Cardiac fibroblast (primary cell): ENCODE results near the gene RAB9B.
A peak's percentile ranks its signal among the peaks of the same experiment; 100 is the strongest.
"Not testable (repeated sequence)": the region's sequence is repeated elsewhere in the genome, so short reads cannot be mapped to it uniquely, and the experiment has no call there.

ENCODE experiments used
- DNase-seq, 2 donors: peaks; one replicate each; pipeline versions ENCODE4 v3.0.0 to v3.0.0-alpha.2; 2010; ENCODE audit warnings: low read depth in 2 of 2
- H3K4me3 ChIP-seq, 2 donors: replicated peaks in 1 of 2; 1 replicate in 1 of 2; 2 replicates in 1 of 2; pipeline ENCODE4 v1.5.1; 2011; ENCODE audit warnings: low read depth in 2 of 2, low read length in 2 of 2, mild to moderate bottlenecking in 2 of 2, moderate library complexity in 1 of 2
- TF ChIP-seq, protein P1 (sequence below): IDR thresholded peaks from one replicate; pipeline ENCODE4 v1.5.1; 2011; ENCODE audit warnings: low read depth, mild to moderate bottlenecking, low read length, inconsistent platforms

The RAB9B gene

DNA sequence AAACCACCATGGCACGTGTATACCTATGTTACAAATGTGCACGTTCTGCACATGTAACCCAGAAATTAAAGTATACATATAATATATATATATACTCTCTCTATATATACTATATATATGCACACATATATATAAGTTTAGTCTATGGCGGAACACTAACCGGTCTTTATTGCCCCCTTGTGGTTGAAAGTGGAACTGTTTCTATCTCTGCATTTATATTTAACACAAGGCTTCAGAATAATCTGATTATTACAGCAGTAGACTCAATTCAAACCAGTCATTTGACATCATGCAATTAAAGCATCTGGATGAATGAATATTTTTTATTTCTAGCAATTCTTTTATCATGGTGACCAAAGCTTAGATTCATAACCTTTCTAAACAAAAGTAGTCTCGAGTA, 14.6 kb downstream of the RAB9B start:
- no peak overlapping the region for H3K4me3 ChIP-seq
- TF ChIP-seq, protein P1, sequence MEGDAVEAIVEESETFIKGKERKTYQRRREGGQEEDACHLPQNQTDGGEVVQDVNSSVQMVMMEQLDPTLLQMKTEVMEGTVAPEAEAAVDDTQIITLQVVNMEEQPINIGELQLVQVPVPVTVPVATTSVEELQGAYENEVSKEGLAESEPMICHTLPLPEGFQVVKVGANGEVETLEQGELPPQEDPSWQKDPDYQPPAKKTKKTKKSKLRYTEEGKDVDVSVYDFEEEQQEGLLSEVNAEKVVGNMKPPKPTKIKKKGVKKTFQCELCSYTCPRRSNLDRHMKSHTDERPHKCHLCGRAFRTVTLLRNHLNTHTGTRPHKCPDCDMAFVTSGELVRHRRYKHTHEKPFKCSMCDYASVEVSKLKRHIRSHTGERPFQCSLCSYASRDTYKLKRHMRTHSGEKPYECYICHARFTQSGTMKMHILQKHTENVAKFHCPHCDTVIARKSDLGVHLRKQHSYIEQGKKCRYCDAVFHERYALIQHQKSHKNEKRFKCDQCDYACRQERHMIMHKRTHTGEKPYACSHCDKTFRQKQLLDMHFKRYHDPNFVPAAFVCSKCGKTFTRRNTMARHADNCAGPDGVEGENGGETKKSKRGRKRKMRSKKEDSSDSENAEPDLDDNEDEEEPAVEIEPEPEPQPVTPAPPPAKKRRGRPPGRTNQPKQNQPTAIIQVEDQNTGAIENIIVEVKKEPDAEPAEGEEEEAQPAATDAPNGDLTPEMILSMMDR: peak; percentile 39
- peak; percentile 51 to 61 for DNase-seq

DNA sequence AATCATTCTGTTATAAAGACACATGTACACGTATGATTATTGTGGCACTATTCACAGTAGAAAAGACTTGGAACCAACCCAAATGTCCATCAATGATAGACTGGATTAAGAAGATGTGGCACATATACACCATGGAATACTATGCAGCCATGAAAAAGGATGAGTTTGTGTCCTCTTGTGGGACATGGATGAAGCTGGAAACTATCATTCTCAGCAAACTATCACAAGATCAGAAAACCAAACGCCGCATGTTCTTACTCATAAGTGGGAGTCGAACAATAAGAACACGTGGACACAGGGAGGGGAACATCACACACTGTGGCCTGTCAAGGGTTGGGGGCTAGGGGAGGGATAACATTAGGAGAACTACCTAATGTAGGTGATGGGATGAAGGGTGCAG, 15.0 kb downstream of the RAB9B start:
- H3K4me3 ChIP-seq, DNase-seq: not testable (repeated sequence)

DNA sequence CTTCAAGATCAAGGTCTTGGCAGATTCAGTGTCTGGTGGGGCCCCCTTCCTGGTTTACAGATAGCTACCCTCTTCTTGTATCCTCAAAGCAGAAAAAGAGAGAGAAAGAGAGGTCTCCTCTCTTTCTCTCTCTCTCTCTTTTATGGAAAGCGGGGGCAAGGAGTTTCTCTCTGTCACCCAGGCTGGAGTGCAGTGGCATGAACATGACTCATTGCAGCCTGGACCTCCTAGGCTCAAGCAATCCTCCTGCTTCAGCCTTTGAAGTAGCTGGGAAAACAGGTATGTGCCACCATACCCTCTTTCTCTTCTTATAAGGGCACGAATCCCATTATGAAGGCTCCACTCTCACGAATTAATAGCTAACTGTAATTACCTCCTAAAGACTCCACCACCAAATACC, 20.2 kb downstream of the RAB9B start:
- TF ChIP-seq, protein P1: no peak

DNA sequence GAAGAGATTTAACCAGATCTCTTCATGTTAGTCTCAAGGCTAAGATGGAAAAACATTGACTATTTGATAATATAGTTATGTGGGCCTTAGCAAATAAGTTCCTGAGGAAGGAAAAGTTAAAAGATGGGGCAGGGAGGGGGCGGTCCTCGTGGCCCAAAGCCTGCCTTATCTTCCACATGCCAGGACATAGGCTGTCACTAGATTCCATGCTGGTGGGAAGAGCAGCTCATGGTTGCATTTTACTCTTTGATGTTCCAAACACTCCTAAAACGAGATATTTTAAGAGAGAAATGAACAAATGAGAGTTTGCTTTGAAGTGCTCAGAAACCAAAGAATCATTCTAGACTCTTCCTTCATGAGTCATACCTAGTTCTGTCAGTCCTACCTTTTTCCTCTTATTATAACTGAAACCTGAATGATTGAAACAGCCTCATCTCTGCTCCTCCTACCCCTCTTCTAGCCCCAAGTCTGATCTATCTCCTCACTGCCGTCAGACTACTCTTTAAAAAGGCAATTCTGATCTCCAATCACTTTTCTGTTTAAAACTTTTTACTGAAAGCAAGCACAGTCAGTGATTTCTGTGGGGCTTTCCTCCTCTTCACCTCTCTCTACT, 25.1 kb downstream of the RAB9B start:
- DNase-seq: no peak
- TF ChIP-seq, protein P1: no peak
- no peak overlapping the region for H3K4me3 ChIP-seq

More for the DNA sequence above, 20.2 kb downstream of the RAB9B start:
- no peak overlapping the region for H3K4me3 ChIP-seq
- no peak for DNase-seq

DNA sequence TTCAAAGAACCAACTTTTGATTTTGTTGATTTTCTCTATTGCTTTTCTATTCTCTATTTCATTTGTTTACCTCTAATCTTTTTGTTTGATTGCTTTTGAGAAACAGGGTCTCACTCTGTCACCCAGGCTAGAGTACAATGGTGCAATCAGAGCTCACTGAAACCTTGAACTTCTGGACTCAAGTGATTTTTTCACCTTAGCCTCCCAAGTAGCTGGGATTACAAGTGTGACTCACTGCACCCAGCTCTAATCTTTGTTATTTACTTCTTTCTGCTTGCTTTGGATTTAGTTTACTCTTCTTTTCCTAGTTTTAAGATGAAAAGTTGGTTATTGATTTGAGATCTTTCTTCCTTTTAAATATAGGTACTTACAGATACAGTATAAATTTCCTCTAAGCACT, 26.2 kb downstream of the RAB9B start:
- TF ChIP-seq, protein P1: no peak
- DNase-seq: no peak
- no peak overlapping the region for H3K4me3 ChIP-seq

DNA sequence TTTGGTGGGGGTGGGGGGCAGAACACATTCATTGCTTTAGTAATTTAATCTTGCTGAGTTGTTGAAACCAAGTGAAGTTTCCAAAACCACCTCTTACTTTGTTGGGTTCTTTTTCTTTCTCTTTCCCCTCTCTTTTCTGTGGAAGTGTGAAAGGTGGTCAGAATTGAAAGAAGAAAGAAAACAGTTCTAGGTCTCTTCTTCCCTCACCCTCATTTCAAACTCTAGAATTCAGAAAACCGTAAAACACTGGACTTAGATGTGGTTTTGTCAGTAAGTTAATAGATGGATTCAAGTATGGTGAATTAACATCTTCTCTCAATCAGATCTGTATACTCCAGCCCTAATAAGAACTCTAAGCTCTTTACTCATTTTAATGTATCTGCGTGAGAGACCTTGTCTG, 31.7 kb downstream of the RAB9B start:
- no peak for DNase-seq
- no peak overlapping the region for H3K4me3 ChIP-seq
- TF ChIP-seq, protein P1: no peak

DNA sequence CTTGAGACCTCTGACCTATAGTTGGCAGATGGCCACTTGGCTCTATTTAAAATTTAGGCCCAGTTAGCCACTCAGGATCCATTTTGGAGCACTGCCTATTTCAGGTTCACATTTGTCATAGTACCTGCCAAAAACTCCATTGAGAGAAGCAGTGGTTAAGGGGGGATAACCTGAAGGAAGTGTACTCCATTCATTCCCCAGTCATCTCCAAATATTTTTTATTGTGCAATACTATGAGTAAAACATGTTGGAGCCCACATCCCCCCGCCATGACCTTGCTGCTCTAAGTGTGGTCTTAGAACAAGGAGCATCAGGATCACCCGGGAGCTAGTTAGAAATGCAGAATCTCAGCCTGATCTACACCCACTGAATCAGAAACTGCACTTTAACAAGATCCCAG, 34.4 kb downstream of the RAB9B start:
- TF ChIP-seq, protein P1: no peak
- DNase-seq: peak in 1 of 2 donors; percentile 25
- no peak overlapping the region for H3K4me3 ChIP-seq
